Cardiac muscle cell (in vitro differentiated cells and primary cell): ENCODE results near the gene SPATA16. TPM values are rescaled to one million over a fixed set of nuclear protein-coding genes. Genes with fewer than 3 reads are reported as not detected.
"Not testable (repeated sequence)": the region's sequence is repeated elsewhere in the genome, so short reads cannot be mapped to it uniquely, and the experiment has no call there.

Experiments used
- DNase-seq, 2 donors: peaks; one replicate each; pipeline versions ENCODE4 v3.0.0 to v3.0.0-alpha.2; 2010 to 2017; ENCODE audit warnings: low read depth in 1 of 2, low spot score in 1 of 2
- H3K27ac ChIP-seq: fragments of 200-600 bp; sonication (generic); 2 replicates; pipeline ENCODE4 v1.5.1; 2016
- H3K27me3 ChIP-seq: fragments of 200-600 bp; sonication (generic); 2 replicates; pipeline ENCODE4 v1.6.0; 2016; ENCODE audit warnings: control low read depth
- H3K36me3 ChIP-seq: fragments of 200-600 bp; sonication (generic); 2 replicates; pipeline ENCODE4 v1.5.1; 2016; ENCODE audit warnings: control low read depth
- H3K4me1 ChIP-seq: fragments of 200-600 bp; sonication (generic); 2 replicates; pipeline ENCODE4 v1.8.1; 2017; ENCODE audit warnings: low read depth, mild to moderate bottlenecking, mixed run types
- H3K4me3 ChIP-seq: fragments of 200-600 bp; sonication (generic); 2 replicates; pipeline ENCODE4 v1.5.1; 2016; ENCODE audit warnings: mild to moderate bottlenecking
- H3K9me3 ChIP-seq: fragments of 200-600 bp; sonication (generic); 2 replicates; pipeline ENCODE4 v1.5.1; 2017; ENCODE audit warnings: low read depth, mild to moderate bottlenecking, control low read depth
- CTCF ChIP-seq: IDR thresholded peaks from 2 replicates; pipeline ENCODE4 v1.5.1; 2012; ENCODE audit warnings: low read depth, mild to moderate bottlenecking, low read length
- polyA plus RNA-seq: library from polyadenylated mRNA; unstranded; fragments of >200 nt; fragmentation: Nextera tagmentation; extraction: Ambion mirVana; gene quantifications from 2 replicates; pipeline ENCODE4 v1.2.1, GENCODE V29; 2016
- total RNA-seq: library from RNA; depleted of rRNA; stranded (reverse); fragments of >200 nt; gene quantifications from 2 replicates; pipeline ENCODE4 v1.2.3, GENCODE V29; 2016

Gene SPATA16
- total and polyA plus RNA-seq, 2 experiments from 2014 or later: not detected

GRCh38 chr3:172869784-172870518 lies 271.1 kb downstream of the SPATA16 start:
- no peak overlapping the region for H3K27ac ChIP-seq
- H3K27me3 ChIP-seq: peaks cover 17% of the 10 kb centered on the region
- no peak for TF ChIP-seq CTCF
- H3K4me1 ChIP-seq: no peaks in the 10 kb centered on the region
- H3K9me3 ChIP-seq: no peaks in the 10 kb centered on the region
- H3K36me3 ChIP-seq: no peaks in the 10 kb centered on the region
- no peak overlapping the region for H3K4me3 ChIP-seq
- DNase-seq: no peak

GRCh38 chr3:172869368-172869771 lies 271.7 kb downstream of the SPATA16 start:
- Histone ChIP-seq H3K4me3 (no peak overlapping the region), H3K27ac (no peak overlapping the region)

GRCh38 chr3:172868582-172869200 lies 272.3 kb downstream of the SPATA16 start:
- no peak overlapping the region for H3K4me3 ChIP-seq
- H3K4me1 ChIP-seq: no peaks in the 10 kb centered on the region
- no peaks in the 10 kb centered on the region for H3K36me3 ChIP-seq
- no peaks in the 10 kb centered on the region for H3K9me3 ChIP-seq
- TF ChIP-seq CTCF: no peak
- no peak overlapping the region for H3K27ac ChIP-seq
- H3K27me3 ChIP-seq: peaks cover 12% of the 10 kb centered on the region
- no peak for DNase-seq

More at GRCh38 chr3:172869368-172869771, 271.7 kb downstream of the SPATA16 start:
- TF ChIP-seq CTCF: no peak
- no peaks in the 10 kb centered on the region for H3K4me1 ChIP-seq
- H3K9me3 ChIP-seq: no peaks in the 10 kb centered on the region
- H3K36me3 ChIP-seq: no peaks in the 10 kb centered on the region
- peaks cover 17% of the 10 kb centered on the region for H3K27me3 ChIP-seq
- peak in 1 of 2 donors; percentile 71 for DNase-seq

GRCh38 chr3:172866726-172867350 lies 274.2 kb downstream of the SPATA16 start:
- H3K4me1 ChIP-seq, H3K9me3 ChIP-seq, H3K4me3 ChIP-seq, H3K27ac ChIP-seq, DNase-seq, H3K36me3 ChIP-seq: not testable (repeated sequence)
- H3K27me3 ChIP-seq: peaks cover 11% of the 10 kb centered on the region

- H3K27me3 ChIP-seq: no peaks in the 10 kb centered on the region
- no peak for TF ChIP-seq CTCF
- H3K4me1 ChIP-seq: peaks cover 19% of the 10 kb centered on the region
- no peak overlapping the region for H3K27ac ChIP-seq
- H3K36me3 ChIP-seq: no peaks in the 10 kb centered on the region
- DNase-seq: no peak
- H3K9me3 ChIP-seq: no peaks in the 10 kb centered on the region
- H3K4me3 ChIP-seq: no peak overlapping the region
These were observed 282.0 kb downstream of the SPATA16 start for GRCh38 chr3:172859041-172859440.
